Liver (tissue), 9 donors: ENCODE data around the gene ANAPC5. TPM values are rescaled to one million over a fixed set of nuclear protein-coding genes. Genes with fewer than 3 reads are reported as not detected.

Source experiments
- DNase-seq: peaks from one replicate; pipeline ENCODE4 v3.0.0-alpha.2; 2017; ENCODE audit warnings: low spot score
- H3K27ac ChIP-seq, 2 donors: one replicate each; pipeline ENCODE4 v1.7.0; 2013; ENCODE audit warnings: inconsistent platforms in 2 of 2, low read length in 2 of 2, control low read depth in 1 of 2, low read depth in 1 of 2, mild to moderate bottlenecking in 1 of 2
- H3K27me3 ChIP-seq, 4 donors: one replicate each; pipeline versions ENCODE4 v1.6.1 to v1.7.0; 2013; ENCODE audit warnings: low read length in 3 of 4, inconsistent platforms in 1 of 4, mild to moderate bottlenecking in 1 of 4, moderate library complexity in 1 of 4; ENCODE audit not compliant: control insufficient read depth in 4 of 4, insufficient read depth in 4 of 4
- H3K36me3 ChIP-seq, 4 donors: one replicate each; pipeline versions ENCODE4 v1.6.1 to v1.7.0; 2013; ENCODE audit warnings: low read length in 3 of 4, mild to moderate bottlenecking in 3 of 4, low read depth in 1 of 4, moderate library complexity in 1 of 4; ENCODE audit not compliant: control insufficient read depth in 4 of 4, insufficient read depth in 3 of 4
- H3K4me1 ChIP-seq, 4 donors: one replicate each; pipeline versions ENCODE4 v1.6.1 to v1.7.0; 2013; ENCODE audit warnings: low read length in 3 of 4, mild to moderate bottlenecking in 3 of 4, moderate library complexity in 1 of 4; ENCODE audit not compliant: control insufficient read depth in 4 of 4, insufficient read depth in 4 of 4
- H3K4me3 ChIP-seq, 3 donors: one replicate each; pipeline versions ENCODE4 v1.6.1 to v1.7.0; 2013; ENCODE audit warnings: low read length in 3 of 3, control low read depth in 1 of 3, low read depth in 1 of 3, mild to moderate bottlenecking in 1 of 3
- H3K9ac ChIP-seq, 2 donors: one replicate each; pipeline ENCODE4 v1.7.0; 2013; ENCODE audit warnings: low read length in 2 of 2, mild to moderate bottlenecking in 2 of 2, moderate library complexity in 2 of 2, control low read depth in 1 of 2, low read depth in 1 of 2
- H3K9me3 ChIP-seq, 4 donors: one replicate each; pipeline versions ENCODE4 v1.6.1 to v1.7.0; 2013; ENCODE audit warnings: low read length in 3 of 4; ENCODE audit not compliant: control insufficient read depth in 4 of 4
- CTCF ChIP-seq: fragments of 150-350 bp; IDR thresholded peaks from 2 replicates; pipeline ENCODE4 v1.5.1; 2017; ENCODE audit warnings: improper control_type of control experiment, low read depth, low read length; ENCODE audit not compliant: missing input control
- EGR1 ChIP-seq, 2 donors: IDR thresholded peaks; 2 replicates each; pipeline ENCODE4 v1.6.1; 2016 to 2018; ENCODE audit warnings: antibody characterized with exemption in 2 of 2, low read depth in 2 of 2
- FOXA1 ChIP-seq: IDR thresholded peaks from 2 replicates; pipeline ENCODE4 v1.6.1; 2016; ENCODE audit warnings: antibody characterized with exemption
- FOXA2 ChIP-seq: IDR thresholded peaks from 2 replicates; pipeline ENCODE4 v1.6.1; 2016; ENCODE audit warnings: antibody characterized with exemption
- GABPA ChIP-seq, 2 donors: IDR thresholded peaks in 1 of 2; conservative IDR thresholded peaks in 1 of 2; 2 replicates each; pipeline ENCODE4 v1.6.1; 2016; ENCODE audit warnings: antibody characterized with exemption in 2 of 2, mild to moderate bottlenecking in 1 of 2, moderate library complexity in 1 of 2
- HNF4A ChIP-seq, 2 donors: conservative IDR thresholded peaks; 2 replicates each; pipeline ENCODE4 v1.6.1; 2016; ENCODE audit warnings: antibody characterized with exemption in 2 of 2, mild to moderate bottlenecking in 2 of 2
- HNF4G ChIP-seq: IDR thresholded peaks from 2 replicates; pipeline ENCODE4 v1.6.1; 2016; ENCODE audit warnings: antibody characterized with exemption
- JUND ChIP-seq, 2 donors: IDR thresholded peaks; 2 replicates each; pipeline ENCODE4 v1.6.1; 2016; ENCODE audit warnings: antibody characterized with exemption in 2 of 2
- MAX ChIP-seq: IDR thresholded peaks from 2 replicates; pipeline ENCODE4 v1.6.1; 2016; ENCODE audit warnings: antibody characterized with exemption
- NR2F2 ChIP-seq: IDR thresholded peaks from 2 replicates; pipeline ENCODE4 v1.6.1; 2016; ENCODE audit warnings: antibody characterized with exemption
- RAD21 ChIP-seq, 2 donors: IDR thresholded peaks; 2 replicates each; pipeline ENCODE4 v1.6.1; 2016; ENCODE audit warnings: antibody characterized with exemption in 2 of 2, mild to moderate bottlenecking in 2 of 2
- REST ChIP-seq: IDR thresholded peaks from 2 replicates; pipeline ENCODE4 v1.6.1; 2016; ENCODE audit warnings: antibody characterized with exemption, mild to moderate bottlenecking
- RXRA ChIP-seq, 2 donors: IDR thresholded peaks; 2 replicates each; pipeline ENCODE4 v1.6.1; 2017 to 2018; ENCODE audit warnings: antibody characterized with exemption in 2 of 2, mild to moderate bottlenecking in 1 of 2
- SP1 ChIP-seq: IDR thresholded peaks from 2 replicates; pipeline ENCODE4 v1.6.1; 2018; ENCODE audit warnings: antibody characterized with exemption, mild to moderate bottlenecking
- TAF1 ChIP-seq: conservative IDR thresholded peaks from 2 replicates; pipeline ENCODE4 v1.6.1; 2016; ENCODE audit warnings: antibody characterized with exemption, mild to moderate bottlenecking
- YY1 ChIP-seq: IDR thresholded peaks from 2 replicates; pipeline ENCODE4 v1.6.1; 2016; ENCODE audit warnings: antibody characterized with exemption, mild to moderate bottlenecking
- ZBTB33 ChIP-seq: IDR thresholded peaks from 2 replicates; pipeline ENCODE4 v1.6.1; 2016; ENCODE audit warnings: antibody characterized with exemption
- WGBS: extraction: QIAGEN DNeasy Blood & Tissue Kit; methylation state at CpG from one replicate; pipeline ENCODE4 v1.1.7; 2013; 5-methylcytosine and 5-hydroxymethylcytosine counted together
- polyA plus RNA-seq, 2 donors: library from polyadenylated mRNA; stranded (reverse) in 1 of 2; unstranded in 1 of 2; fragments of 200-250 nt in 1 of 2; fragments of >200 nt in 1 of 2; fragmentation: Nextera tagmentation in 1 of 2; extraction: Ambion mirVana in 1 of 2; gene quantifications; one replicate each; pipeline versions ENCODE4 v1.2.1 to v1.2.3, GENCODE V29; 2013 to 2015
- total RNA-seq, 2 donors: library from RNA; depleted of rRNA; stranded (reverse); fragments of >200 nt; gene quantifications; one replicate each; pipeline ENCODE4 v1.2.3, GENCODE V29; 2014
- donor health status: healthy.
- donor health status: healthy.
- donor health status: healthy.
- donor health status: healthy.
- donor health status: healthy.

Gene ANAPC5
- total and polyA plus RNA-seq, 4 donors: 44.1 to 111 (median 62.2) TPM

- TF ChIP-seq GABPA (IDR thresholded peaks at IDR 0.05 in 1 of 2, conservative IDR thresholded peaks at IDR 0.05 in 1 of 2) (no peak), EGR1 (IDR thresholded peaks at IDR 0.05; ENCODE audit: low read depth in 2 of 2) (no peak), TAF1 (no peak), FOXA2 (no peak), HNF4G (no peak)
Observed at GRCh38 chr12:121373755-121374154, 21.5 kb upstream of the ANAPC5 start (continued).

GRCh38 chr12:121371404-121371803 lies 19.2 kb upstream of the ANAPC5 start:
- DNase-seq: no peak
- Histone ChIP-seq H3K27me3 (no peaks in the 10 kb centered on the region), H3K9ac (no peak overlapping the region), H3K36me3 (no peaks in the 10 kb centered on the region), H3K9me3 (no peaks in the 10 kb centered on the region), H3K4me1 (no peaks in the 10 kb centered on the region), H3K4me3 (no peak overlapping the region), H3K27ac (no peak overlapping the region)
- WGBS: 80% methylated on average over 6 of the region's 6 CpGs
- TF ChIP-seq FOXA2 (no peak), ZBTB33 (no peak), HNF4A (conservative IDR thresholded peaks at IDR 0.05) (no peak), RXRA (IDR thresholded peaks at IDR 0.05) (no peak), FOXA1 (no peak), HNF4G (no peak), RAD21 (IDR thresholded peaks at IDR 0.05) (no peak), SP1 (no peak), MAX (no peak), JUND (IDR thresholded peaks at IDR 0.05) (no peak), EGR1 (IDR thresholded peaks at IDR 0.05; ENCODE audit: low read depth in 2 of 2) (no peak), CTCF (no peak), TAF1 (no peak)

GRCh38 chr12:121366063-121366459 lies 13.8 kb upstream of the ANAPC5 start:
- Histone ChIP-seq H3K4me3 (no peak overlapping the region), H3K4me1 (no peaks in the 10 kb centered on the region), H3K27me3 (no peaks in the 10 kb centered on the region), H3K9me3 (no peaks in the 10 kb centered on the region), H3K27ac (no peak overlapping the region), H3K36me3 (no peaks in the 10 kb centered on the region), H3K9ac (no peak overlapping the region)
- no peak for DNase-seq
- WGBS: 79% methylated on average over 4 of the region's 4 CpGs
- TF ChIP-seq HNF4A (conservative IDR thresholded peaks at IDR 0.05) (no peak), NR2F2 (no peak), RAD21 (IDR thresholded peaks at IDR 0.05) (no peak), CTCF (no peak), GABPA (IDR thresholded peaks at IDR 0.05 in 1 of 2, conservative IDR thresholded peaks at IDR 0.05 in 1 of 2) (no peak), YY1 (no peak), RXRA (IDR thresholded peaks at IDR 0.05) (no peak), HNF4G (no peak), TAF1 (no peak), SP1 (no peak), FOXA2 (no peak), REST (no peak), MAX (no peak)
